ENCODE measurements around the gene BBX.

The BBX gene

GRCh38 chr3:107634099-107634489 is 111.3 kb downstream of the BBX start:
- in situ Hi-C loops (cut with MboI; ENCODE audit: low sequenced_read_pairs, unreplicated experiment) = no loop called here
- TF ChIP-seq CTCF (IDR thresholded peaks at IDR 0.05; ENCODE audit: borderline replicate concordance, control extremely low read depth, extremely low read depth, insufficient read depth, missing control alignments) = no peak
- DNase-seq (ENCODE audit: low spot score) = no peak

GRCh38 chr3:107637416-107638183 is 114.8 kb downstream of the BBX start:
- DNase-seq (ENCODE audit: low spot score) = no peak
- TF ChIP-seq CTCF (IDR thresholded peaks at IDR 0.05; ENCODE audit: borderline replicate concordance, control extremely low read depth, extremely low read depth, insufficient read depth, missing control alignments) = no peak
- in situ Hi-C loops (cut with MboI; ENCODE audit: low sequenced_read_pairs, unreplicated experiment) = no loop called here

- no peak for TF ChIP-seq CTCF (IDR thresholded peaks at IDR 0.05; ENCODE audit: borderline replicate concordance, control extremely low read depth, extremely low read depth, insufficient read depth, missing control alignments)
- in situ Hi-C loops (cut with MboI; ENCODE audit: low sequenced_read_pairs, unreplicated experiment) = no loop called here
- no peak for DNase-seq (ENCODE audit: low spot score)
Observed at GRCh38 chr3:107641572-107642307, 119.0 kb downstream of the BBX start.

- in situ Hi-C loops (cut with MboI; ENCODE audit: low sequenced_read_pairs, unreplicated experiment) = no loop called here
- DNase-seq (ENCODE audit: low spot score) = no peak
Observed at GRCh38 chr3:107643038-107643883, 120.5 kb downstream of the BBX start.

GRCh38 chr3:107644631-107645030 is 121.9 kb downstream of the BBX start:
- in situ Hi-C loops (cut with MboI; ENCODE audit: low sequenced_read_pairs, unreplicated experiment) = no loop called here
- no peak for DNase-seq (ENCODE audit: low spot score)
- no peak for TF ChIP-seq CTCF (IDR thresholded peaks at IDR 0.05; ENCODE audit: borderline replicate concordance, control extremely low read depth, extremely low read depth, insufficient read depth, missing control alignments)

More at GRCh38 chr3:107643038-107643883, 120.5 kb downstream of the BBX start:
- TF ChIP-seq CTCF (IDR thresholded peaks at IDR 0.05; ENCODE audit: borderline replicate concordance, control extremely low read depth, extremely low read depth, insufficient read depth, missing control alignments) = no peak

- TF ChIP-seq CTCF (IDR thresholded peaks at IDR 0.05; ENCODE audit: borderline replicate concordance, control extremely low read depth, extremely low read depth, insufficient read depth, missing control alignments) = no peak
- DNase-seq (ENCODE audit: low spot score) = no peak
- in situ Hi-C loops (cut with MboI; ENCODE audit: low sequenced_read_pairs, unreplicated experiment) = no loop called here
Observed at GRCh38 chr3:107650788-107651187, 128.0 kb downstream of the BBX start.

Data from GM13976 (cell line).